BLaER1 (cell line): ENCODE measurements around the gene RUFY4.

Source experiments
- H3K27ac ChIP-seq: shearing (Covaris generic); formaldehyde crosslinking; 2 replicates; pipeline ENCODE4 v1.8.1; 2022
- H3K27me3 ChIP-seq: shearing (Covaris generic); formaldehyde crosslinking; 2 replicates; pipeline ENCODE4 v1.8.1; 2022
- H3K36me3 ChIP-seq: shearing (Covaris generic); formaldehyde crosslinking; 2 replicates; pipeline ENCODE4 v1.8.1; 2022
- H3K4me1 ChIP-seq: shearing (Covaris generic); formaldehyde crosslinking; 2 replicates; pipeline ENCODE4 v1.8.1; 2022
- H3K4me2 ChIP-seq: shearing (Covaris generic); formaldehyde crosslinking; 2 replicates; pipeline ENCODE4 v1.8.1; 2022
- H3K4me3 ChIP-seq: shearing (Covaris generic); formaldehyde crosslinking; 2 replicates; pipeline ENCODE4 v1.8.1; 2022
- H3K9ac ChIP-seq: shearing (Covaris generic); formaldehyde crosslinking; 2 replicates; pipeline ENCODE4 v1.8.1; 2022
- H3K9me3 ChIP-seq: shearing (Covaris generic); formaldehyde crosslinking; 2 replicates; pipeline ENCODE4 v1.8.1; 2022
- H4K20me1 ChIP-seq: shearing (Covaris generic); formaldehyde crosslinking; 2 replicates; pipeline ENCODE4 v1.8.1; 2022
- Cebpa-rat ChIP-seq: shearing (Covaris generic); IDR thresholded peaks from 2 replicates; pipeline ENCODE4 v1.8.1; 2022

The RUFY4 gene

GRCh38 chr2:218070587-218070986, 1.5 kb downstream of the RUFY4 start:
- H3K4me1 ChIP-seq = peaks cover 19% of the 10 kb centered on the region
- TF ChIP-seq Cebpa-rat = no peak
- H3K4me3 ChIP-seq = no peak overlapping the region
- no peaks in the 10 kb centered on the region for H3K27me3 ChIP-seq
- H3K36me3 ChIP-seq = no peaks in the 10 kb centered on the region
- H3K9me3 ChIP-seq = no peaks in the 10 kb centered on the region
- H3K9ac ChIP-seq = no peak overlapping the region
- no peak overlapping the region for H3K27ac ChIP-seq
- no peak overlapping the region for H3K4me2 ChIP-seq
- no peaks in the 10 kb centered on the region for H4K20me1 ChIP-seq

GRCh38 chr2:218071218-218071937, 2.3 kb downstream of the RUFY4 start:
- H3K9ac ChIP-seq = no peak overlapping the region
- H4K20me1 ChIP-seq = no peaks in the 10 kb centered on the region
- H3K9me3 ChIP-seq = no peaks in the 10 kb centered on the region
- TF ChIP-seq Cebpa-rat = no peak
- no peaks in the 10 kb centered on the region for H3K27me3 ChIP-seq
- H3K36me3 ChIP-seq = no peaks in the 10 kb centered on the region
- H3K4me3 ChIP-seq = no peak overlapping the region
- peaks cover 19% of the 10 kb centered on the region for H3K4me1 ChIP-seq
- no peak overlapping the region for H3K4me2 ChIP-seq
- no peak overlapping the region for H3K27ac ChIP-seq

- Histone ChIP-seq H3K36me3 (no peaks in the 10 kb centered on the region), H3K9ac (no peak overlapping the region), H3K9me3 (no peaks in the 10 kb centered on the region), H3K4me2 (no peak overlapping the region), H3K27me3 (no peaks in the 10 kb centered on the region), H3K4me3 (no peak overlapping the region), H4K20me1 (no peaks in the 10 kb centered on the region), H3K4me1 (peaks cover 14% of the 10 kb centered on the region), H3K27ac (no peak overlapping the region)
- TF ChIP-seq Cebpa-rat = no peak
Observed at GRCh38 chr2:218072002-218072401, 2.9 kb downstream of the RUFY4 start.

DNA sequence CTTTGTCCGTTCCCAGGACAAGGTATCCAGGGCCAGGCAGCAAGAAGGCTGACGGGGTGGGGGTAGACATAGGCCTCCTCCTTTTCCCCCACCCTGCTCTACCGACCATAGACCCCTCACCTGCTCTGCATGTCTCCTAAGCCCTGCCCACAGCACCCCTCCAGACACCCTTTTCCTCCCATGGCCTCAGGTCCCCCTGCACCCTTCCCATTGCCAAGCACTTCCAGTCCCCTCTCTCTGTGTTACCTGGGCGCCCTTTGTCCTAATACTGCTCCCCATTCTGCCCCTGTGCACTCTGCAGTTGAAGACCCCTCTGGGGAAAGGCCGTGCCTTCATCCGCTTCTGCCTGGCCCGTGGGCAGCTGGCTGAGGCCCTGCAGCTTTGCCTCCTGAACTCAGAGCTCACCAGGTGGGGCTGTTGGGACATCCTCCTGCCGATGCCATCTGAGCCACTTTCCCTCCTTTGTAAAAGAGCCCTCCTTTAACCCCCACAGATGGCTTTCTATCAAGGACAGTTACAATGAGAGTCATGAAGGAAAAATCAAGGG, 3.5 kb downstream of the RUFY4 start:
- no peak overlapping the region for H3K4me3 ChIP-seq
- TF ChIP-seq Cebpa-rat = no peak
- no peak overlapping the region for H3K9ac ChIP-seq
- H3K36me3 ChIP-seq = no peaks in the 10 kb centered on the region
- H3K27me3 ChIP-seq = no peaks in the 10 kb centered on the region
- H4K20me1 ChIP-seq = no peaks in the 10 kb centered on the region
- H3K4me2 ChIP-seq = no peak overlapping the region
- H3K27ac ChIP-seq = no peak overlapping the region
- H3K4me1 ChIP-seq = peaks cover 9% of the 10 kb centered on the region
- H3K9me3 ChIP-seq = no peaks in the 10 kb centered on the region

- no peak overlapping the region for H3K4me3 ChIP-seq
- H3K9ac ChIP-seq = no peak overlapping the region
- no peak overlapping the region for H3K4me2 ChIP-seq
- no peaks in the 10 kb centered on the region for H3K27me3 ChIP-seq
- no peaks in the 10 kb centered on the region for H4K20me1 ChIP-seq
- no peak for TF ChIP-seq Cebpa-rat
- no peaks in the 10 kb centered on the region for H3K9me3 ChIP-seq
- peaks cover 6% of the 10 kb centered on the region for H3K4me1 ChIP-seq
- no peak overlapping the region for H3K27ac ChIP-seq
- H3K36me3 ChIP-seq = no peaks in the 10 kb centered on the region
Observed at GRCh38 chr2:218073185-218073584, 4.1 kb downstream of the RUFY4 start.

DNA sequence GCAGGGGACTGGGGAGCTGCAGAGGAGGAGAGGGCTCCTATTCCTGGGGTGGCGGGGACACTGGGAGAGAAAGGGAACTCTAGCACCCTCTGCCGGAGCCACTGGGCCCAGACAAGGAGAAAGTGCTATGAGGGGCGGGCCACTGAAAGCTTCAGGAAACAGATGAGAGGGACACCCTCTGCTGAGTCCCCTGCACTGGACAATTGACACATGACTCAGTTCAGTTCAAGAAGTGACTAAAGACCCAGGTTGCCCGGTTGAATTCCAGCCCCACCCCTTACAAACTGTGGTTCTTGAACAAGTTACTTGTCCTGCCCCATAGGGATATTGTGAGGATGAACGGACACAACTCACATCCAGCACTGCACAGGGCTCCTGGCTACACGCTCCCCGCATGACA, 5.0 kb downstream of the RUFY4 start:
- no peaks in the 10 kb centered on the region for H3K9me3 ChIP-seq
- no peak overlapping the region for H3K9ac ChIP-seq
- no peaks in the 10 kb centered on the region for H3K27me3 ChIP-seq
- H3K36me3 ChIP-seq = no peaks in the 10 kb centered on the region
- H4K20me1 ChIP-seq = no peaks in the 10 kb centered on the region
- no peak overlapping the region for H3K4me2 ChIP-seq
- no peak overlapping the region for H3K27ac ChIP-seq
- no peak for TF ChIP-seq Cebpa-rat
- H3K4me1 ChIP-seq = no peaks in the 10 kb centered on the region
- H3K4me3 ChIP-seq = no peak overlapping the region

DNA sequence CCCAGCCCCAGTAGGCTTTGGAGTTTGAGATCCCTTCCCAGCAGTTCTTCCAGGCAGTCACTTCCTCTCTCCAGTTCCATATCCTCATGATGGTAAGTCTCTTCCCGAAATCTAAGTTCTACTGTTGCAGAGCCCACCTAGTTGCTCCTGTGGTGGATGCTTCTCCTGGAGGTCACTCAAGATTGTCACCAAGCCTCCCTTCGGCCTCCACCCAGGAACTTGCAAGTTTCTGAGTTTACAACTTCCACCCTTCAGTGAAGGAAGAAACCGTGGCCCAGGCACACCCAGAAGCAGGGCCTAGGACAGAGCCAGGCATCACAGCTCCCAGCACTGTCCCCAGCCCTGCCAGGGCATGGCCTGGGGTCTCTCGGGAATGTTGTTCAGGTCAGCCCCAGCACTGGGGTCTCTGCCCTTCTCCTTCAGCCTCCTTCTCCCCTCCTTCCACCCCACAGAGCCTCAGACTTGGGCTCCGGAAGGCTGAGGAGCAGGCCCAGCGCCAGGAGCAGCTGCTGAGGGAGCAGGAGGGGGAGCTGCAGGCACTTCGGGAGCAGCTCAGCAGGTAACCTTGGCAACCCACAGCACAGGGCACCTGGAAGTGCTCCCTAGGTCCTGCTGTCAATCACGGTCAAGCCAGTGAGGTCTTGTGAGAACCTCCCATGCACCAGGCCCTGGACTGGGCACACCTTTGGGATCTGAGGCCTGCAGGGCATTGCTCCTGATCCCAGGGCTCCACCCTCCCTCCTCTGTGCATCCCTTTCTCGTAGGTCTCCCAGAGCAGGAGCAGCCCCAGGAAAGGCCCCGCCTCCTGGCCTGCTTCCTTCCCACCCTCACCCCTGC, 7.1 kb downstream of the RUFY4 start:
- Histone ChIP-seq H3K36me3 (no peaks in the 10 kb centered on the region), H3K9ac (no peak overlapping the region), H3K27me3 (no peaks in the 10 kb centered on the region), H3K9me3 (no peaks in the 10 kb centered on the region), H3K27ac (no peak overlapping the region), H3K4me3 (no peak overlapping the region), H3K4me2 (no peak overlapping the region), H3K4me1 (peaks cover 4% of the 10 kb centered on the region), H4K20me1 (no peaks in the 10 kb centered on the region)
- TF ChIP-seq Cebpa-rat = no peak

DNA sequence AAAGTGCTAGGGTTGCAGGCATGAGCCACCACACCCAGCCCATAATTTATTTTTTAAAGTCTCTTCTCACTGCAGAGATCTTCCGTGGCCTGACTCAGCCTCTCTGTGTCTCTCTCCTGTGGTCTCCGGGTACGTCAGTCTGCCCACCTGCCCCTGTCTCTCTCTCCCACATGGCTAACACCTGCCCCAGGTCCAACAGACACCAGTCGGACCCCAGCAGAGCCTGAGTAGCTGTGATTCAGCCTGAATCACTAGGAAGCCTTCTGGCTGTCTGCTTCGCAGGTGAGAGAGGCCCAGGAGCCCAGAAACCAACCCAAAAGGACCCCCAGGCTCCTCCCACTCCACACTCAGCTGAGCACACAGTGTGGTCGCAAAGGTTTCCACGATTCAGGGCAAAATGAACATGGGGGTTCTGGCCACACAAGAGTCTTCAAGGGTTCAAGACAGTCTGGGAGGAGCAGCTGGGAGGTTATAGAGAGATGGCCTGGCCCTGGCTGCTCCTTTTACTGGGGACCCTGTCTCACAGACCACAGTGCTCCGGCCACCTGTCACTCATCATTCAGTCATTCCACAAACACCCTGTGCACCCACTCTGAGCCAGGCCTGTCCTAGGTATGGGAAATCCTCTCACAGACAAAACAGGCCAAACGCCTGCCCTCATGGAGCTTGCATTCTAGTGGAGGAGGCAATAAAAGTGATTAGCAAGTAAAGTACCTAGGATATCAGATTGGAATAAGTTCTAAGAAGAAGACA, 8.6 kb downstream of the RUFY4 start:
- no peak for TF ChIP-seq Cebpa-rat
- Histone ChIP-seq H4K20me1 (no peaks in the 10 kb centered on the region), H3K4me3 (no peak overlapping the region), H3K27ac (no peak overlapping the region), H3K9me3 (no peaks in the 10 kb centered on the region), H3K36me3 (no peaks in the 10 kb centered on the region), H3K9ac (no peak overlapping the region), H3K27me3 (no peaks in the 10 kb centered on the region), H3K4me1 (peaks cover 14% of the 10 kb centered on the region), H3K4me2 (no peak overlapping the region)

DNA sequence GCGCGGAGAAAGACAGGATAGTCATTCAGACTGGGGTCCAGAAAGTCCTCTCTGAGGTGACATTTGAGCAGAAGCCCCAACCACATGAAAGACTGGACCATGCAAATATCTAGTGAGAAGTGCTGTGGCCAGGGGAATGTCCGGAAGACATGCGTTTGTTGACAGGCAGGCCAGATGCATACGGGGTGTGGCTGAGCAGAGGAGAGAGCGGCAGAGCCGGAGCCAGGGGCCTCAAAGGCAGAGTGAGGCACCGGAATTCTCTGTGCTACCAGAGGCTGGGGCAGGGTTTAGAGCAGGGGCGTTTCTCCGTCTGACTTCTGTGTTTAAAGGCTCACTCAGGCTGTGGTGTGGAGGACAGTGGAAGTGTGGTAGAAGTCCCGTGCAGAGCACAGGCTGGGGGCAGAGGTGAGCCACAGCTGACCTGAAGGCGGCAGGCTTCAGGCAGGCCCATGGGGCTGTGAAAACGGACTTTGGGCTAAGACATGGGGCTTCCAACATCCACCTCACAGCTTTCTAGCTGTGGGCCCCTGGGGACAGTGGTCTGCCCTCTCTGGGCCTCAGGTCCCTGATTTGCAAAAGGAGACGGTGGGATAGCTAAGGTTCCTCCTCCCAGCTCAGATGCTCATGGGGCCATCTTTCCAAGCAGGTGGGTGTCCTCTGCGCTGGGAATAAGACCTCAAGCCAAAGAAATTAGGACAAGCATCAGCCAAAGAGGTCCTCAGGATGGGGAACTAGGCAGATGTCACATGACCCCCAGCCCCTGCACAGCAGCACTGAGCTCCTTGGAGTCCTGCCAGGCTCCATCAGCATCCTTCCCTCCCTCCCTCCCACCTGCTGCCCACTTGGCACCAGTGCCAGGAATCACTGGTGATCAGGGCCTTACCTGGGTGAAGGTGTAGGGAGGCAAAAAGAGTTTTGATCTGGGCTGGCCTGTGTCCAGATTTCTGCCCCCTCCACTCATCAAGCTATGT, 11.2 kb downstream of the RUFY4 start:
- peaks cover 14% of the 10 kb centered on the region for H3K4me1 ChIP-seq
- H3K36me3 ChIP-seq = no peaks in the 10 kb centered on the region
- H3K4me2 ChIP-seq = no peak overlapping the region
- H3K4me3 ChIP-seq = no peak overlapping the region
- no peaks in the 10 kb centered on the region for H3K27me3 ChIP-seq
- H3K9ac ChIP-seq = no peak overlapping the region
- H3K9me3 ChIP-seq = no peaks in the 10 kb centered on the region
- no peak for TF ChIP-seq Cebpa-rat
- no peaks in the 10 kb centered on the region for H4K20me1 ChIP-seq
- no peak overlapping the region for H3K27ac ChIP-seq
